ENCODE data around the gene TFIP11. TPM values are rescaled to one million over a fixed set of nuclear protein-coding genes. Genes with fewer than 3 reads are reported as not detected.

TFIP11 gene
- total and polyA plus RNA-seq, 2 of the 13 experiments (the other 11 are each of a cell fraction or from before 2014, with no cell fraction given) = 15.4 to 22.8 TPM

DNA sequence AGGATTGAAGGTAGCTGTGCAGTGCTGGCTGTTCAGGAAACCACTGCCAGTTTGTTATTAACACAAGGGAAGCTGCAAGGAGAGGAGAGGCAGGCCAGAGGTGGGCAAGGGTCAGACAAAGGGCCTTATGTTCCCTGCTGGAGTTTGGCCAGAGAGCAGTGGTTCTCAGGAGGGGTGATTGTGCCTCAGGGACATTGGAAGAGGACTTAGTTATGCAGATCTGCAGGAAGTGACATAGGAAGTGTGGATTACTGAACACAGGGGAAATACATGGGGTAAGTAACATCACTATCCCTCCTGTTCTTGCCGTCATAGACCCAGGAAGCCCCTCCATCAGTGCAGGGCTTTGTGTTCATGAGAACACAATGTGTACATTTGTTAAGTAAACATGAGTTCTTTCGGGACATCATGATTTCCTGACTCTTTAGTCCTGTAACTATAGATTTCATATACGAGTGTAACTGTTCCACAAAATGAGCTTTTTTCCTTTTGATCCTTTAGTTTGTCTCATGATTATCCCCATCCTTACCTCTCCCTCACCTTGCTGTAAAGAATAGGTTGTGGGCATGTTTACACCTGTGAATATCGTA lies 22.7 kb downstream of the TFIP11 start (continued):
- TF ChIP-seq HOXA3 (CRISPR knock-in tag; IDR thresholded peaks at IDR 0.05) (peak; percentile 34; the same call in 1 of the 2 replicates), ZNF44 (CRISPR knock-in tag; IDR thresholded peaks at IDR 0.05) (no peak), SALL1 (CRISPR knock-in tag; IDR thresholded peaks at IDR 0.05) (peak; percentile 33; the same call in 1 of the 2 replicates), XBP1 (CRISPR knock-in tag; IDR thresholded peaks at IDR 0.05) (no peak), POLR2A (IDR thresholded peaks at IDR 0.05; ENCODE audit: insufficient read depth in 1 of 2, low read depth in 2 of 2, low read length in 2 of 2) (peak in 1 of 2 experiments; percentile 30; a peak in 1 of 4 replicates), ZNF317 (CRISPR knock-in tag; IDR thresholded peaks at IDR 0.05) (peak; percentile 94), RCOR2 (CRISPR knock-in tag; IDR thresholded peaks at IDR 0.05) (no peak), REXO4 (CRISPR knock-in tag; IDR thresholded peaks at IDR 0.05; ENCODE audit: borderline replicate concordance) (no peak), NFKBIZ (CRISPR knock-in tag; IDR thresholded peaks at IDR 0.05) (no peak), TOPORS (CRISPR knock-in tag; IDR thresholded peaks at IDR 0.05) (no peak), CREB1 (IDR thresholded peaks at IDR 0.05) (peak; percentile 11; the same call in 1 of the 2 replicates), CREB1 (CRISPR knock-in tag; IDR thresholded peaks at IDR 0.05) (peak; percentile 65), SMAD1 (CRISPR knock-in tag; IDR thresholded peaks at IDR 0.05; ENCODE audit: borderline replicate concordance, low read depth) (no peak), ZNF558 (CRISPR knock-in tag; IDR thresholded peaks at IDR 0.05; ENCODE audit: borderline replicate concordance) (no peak), CEBPB (IDR thresholded peaks at IDR 0.05; ENCODE audit: borderline replicate concordance, low read depth, low read length) (no peak), ELF3 (CRISPR knock-in tag; IDR thresholded peaks at IDR 0.05) (0 out of 2 replicates have a peak, but pooled peaks have one; percentile 12), ZSCAN20 (CRISPR knock-in tag; IDR thresholded peaks at IDR 0.05; ENCODE audit: borderline replicate concordance) (no peak), ETV5 (CRISPR knock-in tag; IDR thresholded peaks at IDR 0.05; ENCODE audit: borderline replicate concordance) (0 out of 2 replicates have a peak, but pooled peaks have one; percentile 20), GABPA (IDR thresholded peaks at IDR 0.05; ENCODE audit: low read depth, low read length) (no peak), GABPA (CRISPR knock-in tag; IDR thresholded peaks at IDR 0.05; ENCODE audit: low read depth) (0 out of 2 replicates have a peak, but pooled peaks have one; percentile 25), HNF4G (IDR thresholded peaks at IDR 0.05; ENCODE audit: borderline replicate concordance, low read depth, low read length) (no peak), HNF4G (CRISPR knock-in tag; IDR thresholded peaks at IDR 0.05; ENCODE audit: borderline replicate concordance, low read depth) (peak; percentile 52; the same call in 1 of the 2 replicates), ZNF354B (CRISPR knock-in tag; IDR thresholded peaks at IDR 0.05) (no peak)
- TF ChIP-seq, protein P1, sequence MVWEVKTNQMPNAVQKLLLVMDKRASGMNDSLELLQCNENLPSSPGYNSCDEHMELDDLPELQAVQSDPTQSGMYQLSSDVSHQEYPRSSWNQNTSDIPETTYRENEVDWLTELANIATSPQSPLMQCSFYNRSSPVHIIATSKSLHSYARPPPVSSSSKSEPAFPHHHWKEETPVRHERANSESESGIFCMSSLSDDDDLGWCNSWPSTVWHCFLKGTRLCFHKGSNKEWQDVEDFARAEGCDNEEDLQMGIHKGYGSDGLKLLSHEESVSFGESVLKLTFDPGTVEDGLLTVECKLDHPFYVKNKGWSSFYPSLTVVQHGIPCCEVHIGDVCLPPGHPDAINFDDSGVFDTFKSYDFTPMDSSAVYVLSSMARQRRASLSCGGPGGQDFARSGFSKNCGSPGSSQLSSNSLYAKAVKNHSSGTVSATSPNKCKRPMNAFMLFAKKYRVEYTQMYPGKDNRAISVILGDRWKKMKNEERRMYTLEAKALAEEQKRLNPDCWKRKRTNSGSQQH (CRISPR knock-in tag; IDR thresholded peaks at IDR 0.05; ENCODE audit: low read depth) = no peak
- TF ChIP-seq, protein P2, sequence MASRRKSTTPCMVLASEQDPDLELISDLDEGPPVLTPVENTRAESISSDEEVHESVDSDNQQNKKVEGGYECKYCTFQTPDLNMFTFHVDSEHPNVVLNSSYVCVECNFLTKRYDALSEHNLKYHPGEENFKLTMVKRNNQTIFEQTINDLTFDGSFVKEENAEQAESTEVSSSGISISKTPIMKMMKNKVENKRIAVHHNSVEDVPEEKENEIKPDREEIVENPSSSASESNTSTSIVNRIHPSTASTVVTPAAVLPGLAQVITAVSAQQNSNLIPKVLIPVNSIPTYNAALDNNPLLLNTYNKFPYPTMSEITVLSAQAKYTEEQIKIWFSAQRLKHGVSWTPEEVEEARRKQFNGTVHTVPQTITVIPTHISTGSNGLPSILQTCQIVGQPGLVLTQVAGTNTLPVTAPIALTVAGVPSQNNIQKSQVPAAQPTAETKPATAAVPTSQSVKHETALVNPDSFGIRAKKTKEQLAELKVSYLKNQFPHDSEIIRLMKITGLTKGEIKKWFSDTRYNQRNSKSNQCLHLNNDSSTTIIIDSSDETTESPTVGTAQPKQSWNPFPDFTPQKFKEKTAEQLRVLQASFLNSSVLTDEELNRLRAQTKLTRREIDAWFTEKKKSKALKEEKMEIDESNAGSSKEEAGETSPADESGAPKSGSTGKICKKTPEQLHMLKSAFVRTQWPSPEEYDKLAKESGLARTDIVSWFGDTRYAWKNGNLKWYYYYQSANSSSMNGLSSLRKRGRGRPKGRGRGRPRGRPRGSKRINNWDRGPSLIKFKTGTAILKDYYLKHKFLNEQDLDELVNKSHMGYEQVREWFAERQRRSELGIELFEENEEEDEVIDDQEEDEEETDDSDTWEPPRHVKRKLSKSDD (CRISPR knock-in tag; IDR thresholded peaks at IDR 0.05; ENCODE audit: low read depth) = peak; percentile 54; the same call in 1 of the 2 replicates
- TF ChIP-seq, protein P3, sequence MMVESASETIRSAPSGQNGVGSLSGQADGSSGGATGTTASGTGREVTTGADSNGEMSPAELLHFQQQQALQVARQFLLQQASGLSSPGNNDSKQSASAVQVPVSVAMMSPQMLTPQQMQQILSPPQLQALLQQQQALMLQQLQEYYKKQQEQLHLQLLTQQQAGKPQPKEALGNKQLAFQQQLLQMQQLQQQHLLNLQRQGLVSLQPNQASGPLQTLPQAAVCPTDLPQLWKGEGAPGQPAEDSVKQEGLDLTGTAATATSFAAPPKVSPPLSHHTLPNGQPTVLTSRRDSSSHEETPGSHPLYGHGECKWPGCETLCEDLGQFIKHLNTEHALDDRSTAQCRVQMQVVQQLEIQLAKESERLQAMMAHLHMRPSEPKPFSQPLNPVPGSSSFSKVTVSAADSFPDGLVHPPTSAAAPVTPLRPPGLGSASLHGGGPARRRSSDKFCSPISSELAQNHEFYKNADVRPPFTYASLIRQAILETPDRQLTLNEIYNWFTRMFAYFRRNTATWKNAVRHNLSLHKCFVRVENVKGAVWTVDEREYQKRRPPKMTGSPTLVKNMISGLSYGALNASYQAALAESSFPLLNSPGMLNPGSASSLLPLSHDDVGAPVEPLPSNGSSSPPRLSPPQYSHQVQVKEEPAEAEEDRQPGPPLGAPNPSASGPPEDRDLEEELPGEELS (CRISPR knock-in tag; IDR thresholded peaks at IDR 0.05) = peak; percentile 14; the same call in 1 of the 2 replicates

All from HepG2 (cell line).